OCI-LY1 (cell line): ENCODE data around the gene GALNT4.

Experiments
- CTCF ChIP-seq: fragments of 200-600 bp; sonication (generic), shearing (Covaris generic); IDR thresholded peaks from 2 replicates; pipeline ENCODE4 v1.5.1; 2017; ENCODE audit warnings: mild to moderate bottlenecking, antibody characterized with exemption, low read length, moderate library complexity, mixed read lengths
- EZH2 ChIP-seq: fragments of 200-600 bp; sonication (generic), shearing (Covaris generic); IDR thresholded peaks from 2 replicates; pipeline ENCODE4 v1.8.0; 2017; ENCODE audit warnings: borderline replicate concordance, mixed run types, mild to moderate bottlenecking, antibody characterized with exemption, low read length, moderate library complexity, mixed read lengths

- TF ChIP-seq CTCF (no peak), EZH2 (no peak)
Measured at GRCh38 chr12:89516633-89517032, 8.0 kb downstream of the GALNT4 start.
